ENCODE data around the gene CSNK2B. TPM values are rescaled to one million over a fixed set of nuclear protein-coding genes. Genes with fewer than 3 reads are reported as not detected.

Gene CSNK2B
- total and polyA plus RNA-seq, 9 of the 15 experiments (the other 6 are each of a cell fraction or from before 2014, with no cell fraction given) = 120 to 1,126 (median 529) TPM

DNA sequence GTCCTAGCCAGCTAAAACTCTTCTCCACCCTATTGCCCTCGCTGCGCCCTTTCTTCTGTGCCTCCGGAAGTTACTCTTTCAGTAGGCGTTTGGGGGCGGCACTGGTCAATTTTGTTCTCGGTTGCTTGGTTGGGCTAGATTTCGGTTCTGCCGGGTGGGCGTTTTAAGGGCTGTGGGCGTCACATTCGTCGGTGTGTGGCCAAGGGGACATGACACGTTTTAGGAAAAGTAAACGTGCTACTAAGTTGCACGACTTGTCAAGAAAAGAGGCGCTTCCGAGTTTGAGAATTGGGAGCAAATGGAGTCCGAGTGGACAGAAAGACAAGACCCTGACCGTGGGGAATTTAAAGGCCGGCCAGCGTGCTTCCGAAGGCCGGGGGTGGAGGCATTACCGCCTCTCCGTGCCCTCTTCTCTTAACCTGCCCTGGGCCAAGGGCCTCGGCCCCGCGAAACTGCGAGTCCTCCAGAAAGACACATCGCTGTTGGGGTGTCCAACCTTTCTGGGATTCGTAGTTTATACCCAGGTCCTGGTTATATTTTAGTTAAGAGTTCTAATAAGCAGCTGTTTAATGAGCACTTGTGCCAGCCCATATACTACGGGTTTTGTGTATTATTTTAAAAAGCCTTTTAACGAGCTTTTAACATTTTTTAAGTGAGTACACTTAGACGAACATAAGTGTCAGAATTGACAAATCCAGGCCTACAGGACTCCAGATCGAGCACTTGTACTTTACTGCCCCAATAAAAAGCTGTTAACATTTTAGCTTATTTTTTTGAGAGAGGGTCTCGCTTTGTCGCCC, 12.8 kb upstream of the CSNK2B start (continued):
- TF ChIP-seq, protein P1, sequence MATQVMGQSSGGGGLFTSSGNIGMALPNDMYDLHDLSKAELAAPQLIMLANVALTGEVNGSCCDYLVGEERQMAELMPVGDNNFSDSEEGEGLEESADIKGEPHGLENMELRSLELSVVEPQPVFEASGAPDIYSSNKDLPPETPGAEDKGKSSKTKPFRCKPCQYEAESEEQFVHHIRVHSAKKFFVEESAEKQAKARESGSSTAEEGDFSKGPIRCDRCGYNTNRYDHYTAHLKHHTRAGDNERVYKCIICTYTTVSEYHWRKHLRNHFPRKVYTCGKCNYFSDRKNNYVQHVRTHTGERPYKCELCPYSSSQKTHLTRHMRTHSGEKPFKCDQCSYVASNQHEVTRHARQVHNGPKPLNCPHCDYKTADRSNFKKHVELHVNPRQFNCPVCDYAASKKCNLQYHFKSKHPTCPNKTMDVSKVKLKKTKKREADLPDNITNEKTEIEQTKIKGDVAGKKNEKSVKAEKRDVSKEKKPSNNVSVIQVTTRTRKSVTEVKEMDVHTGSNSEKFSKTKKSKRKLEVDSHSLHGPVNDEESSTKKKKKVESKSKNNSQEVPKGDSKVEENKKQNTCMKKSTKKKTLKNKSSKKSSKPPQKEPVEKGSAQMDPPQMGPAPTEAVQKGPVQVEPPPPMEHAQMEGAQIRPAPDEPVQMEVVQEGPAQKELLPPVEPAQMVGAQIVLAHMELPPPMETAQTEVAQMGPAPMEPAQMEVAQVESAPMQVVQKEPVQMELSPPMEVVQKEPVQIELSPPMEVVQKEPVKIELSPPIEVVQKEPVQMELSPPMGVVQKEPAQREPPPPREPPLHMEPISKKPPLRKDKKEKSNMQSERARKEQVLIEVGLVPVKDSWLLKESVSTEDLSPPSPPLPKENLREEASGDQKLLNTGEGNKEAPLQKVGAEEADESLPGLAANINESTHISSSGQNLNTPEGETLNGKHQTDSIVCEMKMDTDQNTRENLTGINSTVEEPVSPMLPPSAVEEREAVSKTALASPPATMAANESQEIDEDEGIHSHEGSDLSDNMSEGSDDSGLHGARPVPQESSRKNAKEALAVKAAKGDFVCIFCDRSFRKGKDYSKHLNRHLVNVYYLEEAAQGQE (IDR thresholded peaks at IDR 0.05; ENCODE audit: borderline replicate concordance) = peak; percentile 51; the same call in 1 of the 2 replicates
- TF ChIP-seq, protein P1 (CRISPR knock-in tag; IDR thresholded peaks at IDR 0.05; ENCODE audit: low read depth) = no peak
- TF ChIP-seq CEBPB (tag; IDR thresholded peaks at IDR 0.05) (no peak), TEAD1 (CRISPR knock-in tag; IDR thresholded peaks at IDR 0.05) (0 out of 4 replicates have a peak, but pooled peaks of 1 of the 2 experiments have one; percentile 35), MTA3 (IDR thresholded peaks at IDR 0.05; ENCODE audit: borderline replicate concordance) (peak; percentile 54), IRF2 (CRISPR knock-in tag; IDR thresholded peaks at IDR 0.05) (no peak), HDAC2 (IDR thresholded peaks at IDR 0.05) (peak; percentile 79; the same call in 1 of the 2 replicates), ZNF644 (tag; IDR thresholded peaks at IDR 0.05; ENCODE audit: low read depth) (peak; percentile 96), SRSF1 (IDR thresholded peaks at IDR 0.05; ENCODE audit: low read depth, low read length) (no peak), ZNF79 (CRISPR knock-in tag; IDR thresholded peaks at IDR 0.05; ENCODE audit: low read depth) (0 out of 2 replicates have a peak, but pooled peaks have one; percentile 48), POLR2AphosphoS2 (IDR thresholded peaks at IDR 0.05; ENCODE audit: low read length) (peak; percentile 98)
- TF ChIP-seq, protein P2, sequence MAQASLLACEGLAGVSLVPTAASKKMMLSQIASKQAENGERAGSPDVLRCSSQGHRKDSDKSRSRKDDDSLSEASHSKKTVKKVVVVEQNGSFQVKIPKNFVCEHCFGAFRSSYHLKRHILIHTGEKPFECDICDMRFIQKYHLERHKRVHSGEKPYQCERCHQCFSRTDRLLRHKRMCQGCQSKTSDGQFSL (CRISPR knock-in tag; IDR thresholded peaks at IDR 0.05) = no peak
- TF ChIP-seq, protein P2 (tag; IDR thresholded peaks at IDR 0.05) = no peak; a peak in 1 of 4 replicates
- TF ChIP-seq, protein P3, sequence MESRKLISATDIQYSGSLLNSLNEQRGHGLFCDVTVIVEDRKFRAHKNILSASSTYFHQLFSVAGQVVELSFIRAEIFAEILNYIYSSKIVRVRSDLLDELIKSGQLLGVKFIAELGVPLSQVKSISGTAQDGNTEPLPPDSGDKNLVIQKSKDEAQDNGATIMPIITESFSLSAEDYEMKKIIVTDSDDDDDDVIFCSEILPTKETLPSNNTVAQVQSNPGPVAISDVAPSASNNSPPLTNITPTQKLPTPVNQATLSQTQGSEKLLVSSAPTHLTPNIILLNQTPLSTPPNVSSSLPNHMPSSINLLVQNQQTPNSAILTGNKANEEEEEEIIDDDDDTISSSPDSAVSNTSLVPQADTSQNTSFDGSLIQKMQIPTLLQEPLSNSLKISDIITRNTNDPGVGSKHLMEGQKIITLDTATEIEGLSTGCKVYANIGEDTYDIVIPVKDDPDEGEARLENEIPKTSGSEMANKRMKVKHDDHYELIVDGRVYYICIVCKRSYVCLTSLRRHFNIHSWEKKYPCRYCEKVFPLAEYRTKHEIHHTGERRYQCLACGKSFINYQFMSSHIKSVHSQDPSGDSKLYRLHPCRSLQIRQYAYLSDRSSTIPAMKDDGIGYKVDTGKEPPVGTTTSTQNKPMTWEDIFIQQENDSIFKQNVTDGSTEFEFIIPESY (CRISPR knock-in tag; IDR thresholded peaks at IDR 0.05) = no peak
- TF ChIP-seq, protein P4, sequence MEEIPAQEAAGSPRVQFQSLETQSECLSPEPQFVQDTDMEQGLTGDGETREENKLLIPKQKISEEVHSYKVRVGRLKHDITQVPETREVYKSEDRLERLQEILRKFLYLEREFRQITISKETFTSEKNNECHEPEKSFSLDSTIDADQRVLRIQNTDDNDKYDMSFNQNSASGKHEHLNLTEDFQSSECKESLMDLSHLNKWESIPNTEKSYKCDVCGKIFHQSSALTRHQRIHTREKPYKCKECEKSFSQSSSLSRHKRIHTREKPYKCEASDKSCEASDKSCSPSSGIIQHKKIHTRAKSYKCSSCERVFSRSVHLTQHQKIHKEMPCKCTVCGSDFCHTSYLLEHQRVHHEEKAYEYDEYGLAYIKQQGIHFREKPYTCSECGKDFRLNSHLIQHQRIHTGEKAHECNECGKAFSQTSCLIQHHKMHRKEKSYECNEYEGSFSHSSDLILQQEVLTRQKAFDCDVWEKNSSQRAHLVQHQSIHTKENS (CRISPR knock-in tag; IDR thresholded peaks at IDR 0.05) = peak; percentile 91; the same call in 1 of the 2 replicates
